ENCODE results near the gene AATF.

AATF gene

GRCh38 chr17:37050920-37051319 is 102.2 kb downstream of the AATF start:
- Histone ChIP-seq H3K36me3 (ENCODE audit: insufficient read depth, low read length) (peaks cover 17% of the 10 kb centered on the region; the same call in 1 of the 2 replicates), H3K4me3 (ENCODE audit: low read length, poor library complexity, severe bottlenecking) (no peak overlapping the region), H3K9me3 (ENCODE audit: insufficient read depth, low read depth, low read length) (no peaks in the 10 kb centered on the region), H3K9me2 (replicated peaks; ENCODE audit: low read depth, low read length) (no peaks in the 10 kb centered on the region), H2AFZ (ENCODE audit: low read length) (no peak overlapping the region), H3K4me1 (ENCODE audit: insufficient read depth, low read length, poor library complexity, severe bottlenecking) (peaks cover 4% of the 10 kb centered on the region), H3K4me2 (ENCODE audit: low read depth, low read length, poor library complexity, severe bottlenecking) (no peak overlapping the region), H3K9ac (ENCODE audit: low read depth, low read length, poor library complexity, severe bottlenecking) (no peak overlapping the region), H3K27me3 (ENCODE audit: insufficient read depth, low read length, poor library complexity, severe bottlenecking) (no peaks in the 10 kb centered on the region), H4K20me1 (ENCODE audit: insufficient read depth, low read length, poor library complexity, severe bottlenecking) (no peaks in the 10 kb centered on the region), H3K79me2 (ENCODE audit: insufficient read depth, low read length) (no peaks in the 10 kb centered on the region), H3F3A (ENCODE audit: low read depth) (no peaks in the 10 kb centered on the region)
- TF ChIP-seq EZH2phosphoT487 (IDR thresholded peaks at IDR 0.05; ENCODE audit: borderline replicate concordance) (no peak), CTCF (conservative IDR thresholded peaks at IDR 0.05; ENCODE audit: low read length) (no peak)

- Histone ChIP-seq H3K9ac (ENCODE audit: low read depth, low read length, poor library complexity, severe bottlenecking) (no peak overlapping the region), H3K27me3 (ENCODE audit: insufficient read depth, low read length, poor library complexity, severe bottlenecking) (no peaks in the 10 kb centered on the region), H3K9me3 (ENCODE audit: insufficient read depth, low read depth, low read length) (no peaks in the 10 kb centered on the region), H2AFZ (ENCODE audit: low read length) (no peak overlapping the region), H3K4me2 (ENCODE audit: low read depth, low read length, poor library complexity, severe bottlenecking) (no peak overlapping the region), H3K9me2 (replicated peaks; ENCODE audit: low read depth, low read length) (no peaks in the 10 kb centered on the region), H3K36me3 (ENCODE audit: insufficient read depth, low read length) (peaks cover 16% of the 10 kb centered on the region; the same call in 1 of the 2 replicates), H3F3A (ENCODE audit: low read depth) (no peaks in the 10 kb centered on the region), H3K4me3 (ENCODE audit: low read length, poor library complexity, severe bottlenecking) (no peak overlapping the region), H3K79me2 (ENCODE audit: insufficient read depth, low read length) (no peaks in the 10 kb centered on the region), H4K20me1 (ENCODE audit: insufficient read depth, low read length, poor library complexity, severe bottlenecking) (no peaks in the 10 kb centered on the region), H3K4me1 (ENCODE audit: insufficient read depth, low read length, poor library complexity, severe bottlenecking) (peaks cover 4% of the 10 kb centered on the region)
- TF ChIP-seq CTCF (conservative IDR thresholded peaks at IDR 0.05; ENCODE audit: low read length), result no peak
- TF ChIP-seq EZH2phosphoT487 (IDR thresholded peaks at IDR 0.05; ENCODE audit: borderline replicate concordance), result no peak
These were observed 102.6 kb downstream of the AATF start for GRCh38 chr17:37051381-37051780.

GRCh38 chr17:37051833-37052232 is 103.1 kb downstream of the AATF start:
- TF ChIP-seq EZH2phosphoT487 (IDR thresholded peaks at IDR 0.05; ENCODE audit: borderline replicate concordance) (no peak), CTCF (conservative IDR thresholded peaks at IDR 0.05; ENCODE audit: low read length) (no peak)
- Histone ChIP-seq H3K9me3 (ENCODE audit: insufficient read depth, low read depth, low read length) (no peaks in the 10 kb centered on the region), H3F3A (ENCODE audit: low read depth) (no peaks in the 10 kb centered on the region), H3K9ac (ENCODE audit: low read depth, low read length, poor library complexity, severe bottlenecking) (no peak overlapping the region), H3K4me1 (ENCODE audit: insufficient read depth, low read length, poor library complexity, severe bottlenecking) (peaks cover 4% of the 10 kb centered on the region), H3K4me2 (ENCODE audit: low read depth, low read length, poor library complexity, severe bottlenecking) (no peak overlapping the region), H3K79me2 (ENCODE audit: insufficient read depth, low read length) (no peaks in the 10 kb centered on the region), H3K27me3 (ENCODE audit: insufficient read depth, low read length, poor library complexity, severe bottlenecking) (no peaks in the 10 kb centered on the region), H3K4me3 (ENCODE audit: low read length, poor library complexity, severe bottlenecking) (no peak overlapping the region), H3K36me3 (ENCODE audit: insufficient read depth, low read length) (peaks cover 18% of the 10 kb centered on the region; the same call in 1 of the 2 replicates), H4K20me1 (ENCODE audit: insufficient read depth, low read length, poor library complexity, severe bottlenecking) (no peaks in the 10 kb centered on the region), H2AFZ (ENCODE audit: low read length) (no peak overlapping the region), H3K9me2 (replicated peaks; ENCODE audit: low read depth, low read length) (no peaks in the 10 kb centered on the region)

All from Loucy (cell line).